ENCODE data around the gene B3GALNT1. TPM values are rescaled to one million over a fixed set of nuclear protein-coding genes. Genes with fewer than 3 reads are reported as not detected.

Gene B3GALNT1
- total RNA-seq, 1 donor from 2014 or later = 0.32 TPM

DNA sequence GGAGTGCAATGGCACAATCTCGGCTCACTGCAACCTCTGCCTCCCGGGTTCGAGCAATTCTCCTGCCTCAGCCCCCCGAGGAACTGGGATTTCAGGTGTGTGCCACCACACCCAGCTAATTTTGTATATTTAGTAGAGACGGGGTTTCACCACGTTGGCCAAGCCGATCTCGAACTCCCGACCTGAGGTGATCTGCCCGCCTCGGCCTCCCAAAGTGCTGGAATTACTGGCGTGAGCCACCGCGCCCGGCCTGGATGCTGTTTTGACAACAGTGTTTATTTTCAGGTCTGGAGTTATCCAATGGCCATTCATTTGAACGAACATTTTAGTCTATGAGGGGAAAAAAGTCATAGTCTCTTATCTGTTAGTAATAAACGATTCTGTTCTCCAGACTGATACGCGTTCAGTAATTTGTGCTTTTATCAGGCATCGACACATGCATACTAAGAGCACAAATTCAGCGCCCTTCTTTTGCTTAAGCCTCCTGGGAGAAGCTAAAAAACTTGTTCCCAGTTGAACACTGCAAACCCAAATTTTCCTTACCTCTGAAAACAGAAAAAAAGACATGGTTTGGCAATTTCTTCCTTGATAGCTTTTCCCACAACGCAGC lies 1.3 kb downstream of the B3GALNT1 start:
- H3K4me1 Mint-ChIP-seq (ENCODE audit: low read depth) = peaks cover 9% of the 10 kb centered on the region
- intact Hi-C loops (cut with micrococcal nuclease) = no loop called here
- no peaks in the 10 kb centered on the region for H3K36me3 Mint-ChIP-seq (ENCODE audit: low read depth)
- no peak overlapping the region for H3K4me3 Mint-ChIP-seq (ENCODE audit: low read depth)
- H3K9me3 Mint-ChIP-seq = no peaks in the 10 kb centered on the region
- H3K27me3 Mint-ChIP-seq (ENCODE audit: low read depth) = peaks cover 40% of the 10 kb centered on the region
- no peak overlapping the region for H3K27ac Mint-ChIP-seq
- no peak for DNase-seq (ENCODE audit: low spot score)

DNA sequence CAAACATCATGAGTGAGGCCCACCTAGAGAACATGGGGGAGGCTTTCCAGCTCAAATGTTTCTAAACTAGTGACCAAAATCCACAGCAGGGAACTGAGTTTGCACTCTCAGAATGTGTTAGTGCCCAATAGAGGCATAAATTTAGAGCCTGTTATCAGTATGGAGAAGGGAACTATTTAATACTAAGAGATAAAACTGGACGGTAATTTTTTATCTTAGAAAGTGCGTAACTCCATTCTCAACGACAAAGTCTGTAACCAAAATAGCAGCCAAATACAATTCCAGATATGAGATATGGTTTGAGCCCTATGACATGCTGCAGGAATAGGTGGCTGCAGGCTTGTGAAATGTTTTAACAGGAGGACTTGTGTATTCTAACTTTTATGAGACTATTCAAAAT lies 3.5 kb downstream of the B3GALNT1 start:
- H3K27me3 Mint-ChIP-seq (ENCODE audit: low read depth) = peaks cover 34% of the 10 kb centered on the region
- no peak for DNase-seq (ENCODE audit: low spot score)
- no peaks in the 10 kb centered on the region for H3K36me3 Mint-ChIP-seq (ENCODE audit: low read depth)
- H3K4me3 Mint-ChIP-seq (ENCODE audit: low read depth) = no peak overlapping the region
- no peak overlapping the region for H3K27ac Mint-ChIP-seq
- intact Hi-C loops (cut with micrococcal nuclease) = no loop called here
- H3K4me1 Mint-ChIP-seq (ENCODE audit: low read depth) = peaks cover 6% of the 10 kb centered on the region
- H3K9me3 Mint-ChIP-seq = no peaks in the 10 kb centered on the region

DNA sequence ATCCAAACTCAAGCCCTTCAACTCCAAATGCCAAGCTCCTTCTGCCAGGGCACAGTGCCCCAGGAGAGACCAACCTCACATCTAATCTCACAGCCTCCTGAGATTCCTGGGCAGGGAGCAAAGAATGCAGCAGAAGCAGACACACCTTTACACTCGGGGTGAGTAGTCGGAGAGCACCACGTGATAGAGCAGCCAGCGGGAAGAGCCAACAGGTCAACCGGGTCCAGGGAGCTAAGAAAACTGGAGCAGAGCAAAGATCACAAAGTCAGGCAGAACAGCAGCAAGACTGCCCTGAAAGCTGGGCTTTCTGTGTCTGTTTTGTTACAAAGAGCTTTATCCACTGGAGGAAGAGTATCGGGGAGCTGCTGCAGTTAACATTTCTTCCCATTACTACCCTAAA lies 4.2 kb downstream of the B3GALNT1 start:
- Mint-ChIP-seq H3K4me1 (ENCODE audit: low read depth) (peaks cover 6% of the 10 kb centered on the region), H3K4me3 (ENCODE audit: low read depth) (no peak overlapping the region), H3K36me3 (ENCODE audit: low read depth) (no peaks in the 10 kb centered on the region), H3K9me3 (no peaks in the 10 kb centered on the region), H3K27ac (no peak overlapping the region), H3K27me3 (ENCODE audit: low read depth) (peaks cover 34% of the 10 kb centered on the region)
- intact Hi-C loops (cut with micrococcal nuclease) = no loop called here
- DNase-seq (ENCODE audit: low spot score) = no peak

GRCh38 chr3:161096771-161097367 lies 8.3 kb downstream of the B3GALNT1 start:
- intact Hi-C loops (cut with micrococcal nuclease) = loop anchor here (5.0 kb wide), 2 partner anchors 175 to 325 kb away; no protein-coding TSS in a partner anchor
- no peaks in the 10 kb centered on the region for H3K9me3 Mint-ChIP-seq

DNA sequence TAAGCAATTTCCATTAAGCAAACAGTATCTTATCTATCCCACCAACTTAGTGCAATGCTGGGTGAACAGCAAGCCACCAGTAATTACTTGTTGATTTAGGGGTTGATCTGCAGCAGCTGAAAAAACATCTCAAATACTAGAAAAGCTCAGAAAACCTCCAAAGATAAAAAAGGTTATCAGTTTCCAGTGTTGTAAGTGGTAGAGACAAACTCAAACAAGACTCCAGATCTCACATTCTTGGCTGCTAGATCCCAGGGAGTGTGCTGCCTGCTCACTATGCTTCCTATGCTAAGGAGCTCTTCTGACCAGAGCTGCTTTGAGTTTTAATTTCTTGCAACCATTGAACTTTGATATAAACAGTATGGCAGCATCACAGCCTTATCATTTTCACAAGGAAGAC lies 11.3 kb downstream of the B3GALNT1 start:
- intact Hi-C loops (cut with micrococcal nuclease) = no loop called here
- H3K27ac Mint-ChIP-seq = no peak overlapping the region
- no peak overlapping the region for H3K4me3 Mint-ChIP-seq (ENCODE audit: low read depth)
- H3K4me1 Mint-ChIP-seq (ENCODE audit: low read depth) = no peaks in the 10 kb centered on the region
- no peaks in the 10 kb centered on the region for H3K36me3 Mint-ChIP-seq (ENCODE audit: low read depth)
- H3K27me3 Mint-ChIP-seq (ENCODE audit: low read depth) = peaks cover 6% of the 10 kb centered on the region
- H3K9me3 Mint-ChIP-seq = no peaks in the 10 kb centered on the region
- DNase-seq (ENCODE audit: low spot score) = no peak

More at GRCh38 chr3:161096771-161097367, 8.3 kb downstream of the B3GALNT1 start:
- Mint-ChIP-seq H3K27ac (no peak overlapping the region), H3K4me3 (ENCODE audit: low read depth) (no peak overlapping the region), H3K27me3 (ENCODE audit: low read depth) (peaks cover 9% of the 10 kb centered on the region), H3K4me1 (ENCODE audit: low read depth) (no peaks in the 10 kb centered on the region), H3K36me3 (ENCODE audit: low read depth) (no peaks in the 10 kb centered on the region)
- DNase-seq (ENCODE audit: low spot score) = no peak

- Mint-ChIP-seq H3K4me1 (ENCODE audit: low read depth) (peaks cover 12% of the 10 kb centered on the region), H3K36me3 (ENCODE audit: low read depth) (no peaks in the 10 kb centered on the region), H3K27ac (no peak overlapping the region), H3K9me3 (no peaks in the 10 kb centered on the region), H3K4me3 (ENCODE audit: low read depth) (no peak overlapping the region), H3K27me3 (ENCODE audit: low read depth) (peaks cover 19% of the 10 kb centered on the region)
- intact Hi-C loops (cut with micrococcal nuclease) = no loop called here
- no peak for DNase-seq (ENCODE audit: low spot score)
Measured at GRCh38 chr3:161084277-161084676, 20.9 kb downstream of the B3GALNT1 start.

- peaks cover 12% of the 10 kb centered on the region for H3K4me1 Mint-ChIP-seq (ENCODE audit: low read depth)
- H3K4me3 Mint-ChIP-seq (ENCODE audit: low read depth) = no peak overlapping the region
- H3K27me3 Mint-ChIP-seq (ENCODE audit: low read depth) = peaks cover 18% of the 10 kb centered on the region
- DNase-seq (ENCODE audit: low spot score) = no peak
- H3K36me3 Mint-ChIP-seq (ENCODE audit: low read depth) = no peaks in the 10 kb centered on the region
- H3K27ac Mint-ChIP-seq = no peak overlapping the region
- no peaks in the 10 kb centered on the region for H3K9me3 Mint-ChIP-seq
- intact Hi-C loops (cut with micrococcal nuclease) = no loop called here
Measured at GRCh38 chr3:161083131-161083530, 22.0 kb downstream of the B3GALNT1 start.

DNA sequence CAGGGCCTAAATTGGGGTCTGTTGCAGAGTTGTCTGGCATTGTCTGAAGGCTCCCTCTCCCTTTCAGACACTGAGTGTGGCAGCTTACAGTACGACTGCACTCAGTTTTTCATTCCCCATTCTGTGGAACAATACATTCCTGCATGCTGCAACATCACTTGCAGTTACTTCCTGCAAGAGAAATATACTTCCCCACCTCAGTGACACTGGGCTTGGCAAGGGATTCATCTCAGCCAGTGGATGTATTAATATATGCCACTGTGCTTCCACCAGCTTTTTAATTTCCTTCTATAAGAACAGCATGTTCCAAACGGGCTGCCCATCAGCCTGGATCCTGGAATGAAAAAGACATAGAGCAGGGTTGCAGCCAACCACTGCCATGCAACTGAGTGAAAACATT lies 23.1 kb downstream of the B3GALNT1 start:
- no peak for DNase-seq (ENCODE audit: low spot score)
- Mint-ChIP-seq H3K27me3 (ENCODE audit: low read depth) (peaks cover 22% of the 10 kb centered on the region), H3K4me3 (ENCODE audit: low read depth) (no peak overlapping the region), H3K27ac (no peak overlapping the region), H3K4me1 (ENCODE audit: low read depth) (peaks cover 21% of the 10 kb centered on the region), H3K36me3 (ENCODE audit: low read depth) (no peaks in the 10 kb centered on the region), H3K9me3 (no peaks in the 10 kb centered on the region)
- intact Hi-C loops (cut with micrococcal nuclease) = no loop called here

DNA sequence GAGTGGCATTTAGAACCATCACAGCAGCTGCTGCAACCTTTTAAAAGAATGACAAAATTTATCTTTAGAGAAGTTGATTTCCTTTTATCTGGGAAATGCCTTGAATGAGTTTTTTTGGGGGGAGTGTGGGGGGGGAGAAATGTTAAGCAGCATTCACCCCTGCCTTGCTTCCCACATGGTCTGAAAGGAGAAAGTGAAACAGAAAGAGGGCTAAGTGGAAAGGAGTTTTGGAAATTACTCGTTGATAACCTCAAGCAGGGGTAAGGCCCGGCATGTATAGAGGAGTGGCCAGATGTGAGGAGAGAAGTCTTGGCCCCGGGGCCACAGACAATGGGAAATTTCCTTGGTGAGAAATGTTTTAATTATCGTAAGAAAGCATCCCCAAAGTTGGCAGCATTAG lies 23.5 kb downstream of the B3GALNT1 start:
- intact Hi-C loops (cut with micrococcal nuclease) = no loop called here
- Mint-ChIP-seq H3K36me3 (ENCODE audit: low read depth) (no peaks in the 10 kb centered on the region), H3K9me3 (no peaks in the 10 kb centered on the region), H3K4me1 (ENCODE audit: low read depth) (peaks cover 24% of the 10 kb centered on the region), H3K4me3 (ENCODE audit: low read depth) (no peak overlapping the region), H3K27me3 (ENCODE audit: low read depth) (peaks cover 26% of the 10 kb centered on the region), H3K27ac (no peak overlapping the region)
- no peak for DNase-seq (ENCODE audit: low spot score)

DNA sequence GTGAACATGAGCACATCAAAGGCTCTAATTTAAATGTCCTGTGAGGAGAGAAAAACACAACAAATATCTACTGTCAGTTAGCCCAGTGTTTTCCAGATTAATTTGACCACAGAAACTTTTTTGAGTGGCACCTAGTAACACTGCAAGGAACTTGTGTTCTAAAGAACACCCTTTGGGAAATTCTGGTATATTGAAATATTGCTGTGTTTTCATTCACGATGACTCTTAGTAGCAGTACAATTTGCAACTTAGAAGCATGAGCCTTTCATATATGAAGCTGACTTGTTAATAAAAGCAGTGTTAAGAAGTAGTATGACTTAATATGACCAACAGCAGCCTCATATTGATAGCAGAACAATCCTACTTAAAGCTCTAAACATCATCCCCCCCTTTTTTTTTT lies 32.0 kb downstream of the B3GALNT1 start:
- peaks cover 33% of the 10 kb centered on the region for H3K27me3 Mint-ChIP-seq (ENCODE audit: low read depth)
- intact Hi-C loops (cut with micrococcal nuclease) = loop anchor here (5.0 to 10.0 kb wide), 2 partner anchors 36 to 268 kb away; no protein-coding TSS in a partner anchor
- H3K36me3 Mint-ChIP-seq (ENCODE audit: low read depth) = no peaks in the 10 kb centered on the region
- no peaks in the 10 kb centered on the region for H3K9me3 Mint-ChIP-seq
- H3K27ac Mint-ChIP-seq = no peak overlapping the region
- peaks cover 36% of the 10 kb centered on the region for H3K4me1 Mint-ChIP-seq (ENCODE audit: low read depth)
- no peak for DNase-seq (ENCODE audit: low spot score)
- no peak overlapping the region for H3K4me3 Mint-ChIP-seq (ENCODE audit: low read depth)

DNA sequence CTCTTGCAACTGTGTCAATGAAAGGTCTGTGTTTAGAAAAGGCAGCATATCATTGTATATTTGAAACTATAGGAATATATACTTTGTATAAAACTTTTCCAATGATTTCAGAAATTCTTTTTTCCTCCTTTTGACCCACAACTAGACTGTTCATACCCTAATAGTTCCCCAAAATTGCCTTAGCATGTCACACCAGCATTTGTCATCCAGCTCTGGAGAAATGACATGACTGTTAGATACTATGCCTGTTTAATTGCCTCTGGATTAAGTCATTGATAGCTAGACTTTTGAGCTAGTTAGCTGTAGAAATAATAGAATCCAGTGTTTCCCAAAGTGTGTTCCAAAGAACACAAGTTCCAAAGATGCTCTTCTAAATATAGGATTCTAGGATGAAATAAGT lies 32.4 kb downstream of the B3GALNT1 start:
- no peak overlapping the region for H3K4me3 Mint-ChIP-seq (ENCODE audit: low read depth)
- no peak for DNase-seq (ENCODE audit: low spot score)
- H3K4me1 Mint-ChIP-seq (ENCODE audit: low read depth) = peaks cover 34% of the 10 kb centered on the region
- intact Hi-C loops (cut with micrococcal nuclease) = loop anchor here (5.0 to 10.0 kb wide), 2 partner anchors 35 to 268 kb away; no protein-coding TSS in a partner anchor
- H3K27me3 Mint-ChIP-seq (ENCODE audit: low read depth) = peaks cover 30% of the 10 kb centered on the region
- no peaks in the 10 kb centered on the region for H3K36me3 Mint-ChIP-seq (ENCODE audit: low read depth)
- H3K27ac Mint-ChIP-seq = no peak overlapping the region
- no peaks in the 10 kb centered on the region for H3K9me3 Mint-ChIP-seq

DNA sequence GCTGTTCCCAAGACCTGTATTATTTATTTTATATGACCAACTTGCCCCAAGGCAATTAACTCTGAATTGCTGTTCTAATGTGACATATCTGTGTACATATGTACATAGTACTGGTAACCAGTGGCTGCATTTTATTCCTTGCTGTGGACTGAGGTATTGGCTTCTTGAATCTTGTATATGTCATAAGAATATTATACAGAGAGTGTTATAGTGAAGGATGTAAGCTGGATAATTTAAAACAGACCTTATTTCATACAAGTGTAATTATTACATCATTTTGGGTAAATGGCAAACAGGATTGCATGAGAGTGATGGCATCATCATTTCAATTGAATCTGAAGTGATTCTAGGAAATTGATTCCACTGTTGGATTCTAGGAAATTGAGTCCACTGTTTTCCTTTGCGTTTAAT lies 32.9 kb downstream of the B3GALNT1 start:
- intact Hi-C loops (cut with micrococcal nuclease) = loop anchor here (5.0 to 10.0 kb wide), 2 partner anchors 35 to 267 kb away; no protein-coding TSS in a partner anchor

GRCh38 chr3:161070980-161071663 lies 34.0 kb downstream of the B3GALNT1 start:
- Mint-ChIP-seq H3K27ac (no peak overlapping the region), H3K9me3 (no peaks in the 10 kb centered on the region), H3K4me3 (ENCODE audit: low read depth) (no peak overlapping the region), H3K36me3 (ENCODE audit: low read depth) (no peaks in the 10 kb centered on the region), H3K27me3 (ENCODE audit: low read depth) (peaks cover 25% of the 10 kb centered on the region), H3K4me1 (ENCODE audit: low read depth) (peaks cover 31% of the 10 kb centered on the region)
- intact Hi-C loops (cut with micrococcal nuclease) = loop anchor here (1.0 to 10.0 kb wide), 3 partner anchors 7 to 266 kb away; no protein-coding TSS in a partner anchor
- no peak for DNase-seq (ENCODE audit: low spot score)

More for the DNA sequence above, 32.9 kb downstream of the B3GALNT1 start:
- Mint-ChIP-seq H3K4me3 (ENCODE audit: low read depth) (no peak overlapping the region), H3K36me3 (ENCODE audit: low read depth) (no peaks in the 10 kb centered on the region), H3K27me3 (ENCODE audit: low read depth) (peaks cover 32% of the 10 kb centered on the region), H3K4me1 (ENCODE audit: low read depth) (peaks cover 35% of the 10 kb centered on the region), H3K9me3 (no peaks in the 10 kb centered on the region), H3K27ac (no peak overlapping the region)
- DNase-seq (ENCODE audit: low spot score) = no peak

Measured in activated T-helper 2 cell treated with anti-CD3 and anti-CD28 coated beads, Interferon-gamma antibody, Interleukin-2, Interleukin-4, amounts not matched to agents 10 μg/mL and 5 μg/mL and 100 μg/mL, durations not matched to agents 14 hours and 24 hours and 36 hours (primary cell).